Measurements from ENCODE around the gene XIRP2.

GRCh38 chr2:166892397-166892796, 4.1 kb downstream of the XIRP2 start:
- no peak for TF ChIP-seq CTCF (IDR thresholded peaks at IDR 0.05)
- TF ChIP-seq ZFX (IDR thresholded peaks at IDR 0.05; ENCODE audit: borderline replicate concordance) = no peak
